LNCaP clone FGC (cell line): ENCODE results near the gene CENPX.

Experiments
- DNase-seq: peaks from one replicate; pipeline ENCODE4 v3.0.0-alpha.2; 2011; ENCODE audit warnings: low read depth
- H3K4me3 ChIP-seq: 2 replicates; pipeline ENCODE4 v1.5.1; 2011; ENCODE audit warnings: mild to moderate bottlenecking, low read depth, low read length, control low read depth
- TF ChIP-seq, protein P1 (sequence below): IDR thresholded peaks from 2 replicates; pipeline ENCODE4 v1.5.1; 2012; ENCODE audit warnings: mild to moderate bottlenecking; ENCODE audit not compliant: control insufficient read depth, insufficient read depth; ENCODE audit errors: extremely low read depth

CENPX gene

DNA sequence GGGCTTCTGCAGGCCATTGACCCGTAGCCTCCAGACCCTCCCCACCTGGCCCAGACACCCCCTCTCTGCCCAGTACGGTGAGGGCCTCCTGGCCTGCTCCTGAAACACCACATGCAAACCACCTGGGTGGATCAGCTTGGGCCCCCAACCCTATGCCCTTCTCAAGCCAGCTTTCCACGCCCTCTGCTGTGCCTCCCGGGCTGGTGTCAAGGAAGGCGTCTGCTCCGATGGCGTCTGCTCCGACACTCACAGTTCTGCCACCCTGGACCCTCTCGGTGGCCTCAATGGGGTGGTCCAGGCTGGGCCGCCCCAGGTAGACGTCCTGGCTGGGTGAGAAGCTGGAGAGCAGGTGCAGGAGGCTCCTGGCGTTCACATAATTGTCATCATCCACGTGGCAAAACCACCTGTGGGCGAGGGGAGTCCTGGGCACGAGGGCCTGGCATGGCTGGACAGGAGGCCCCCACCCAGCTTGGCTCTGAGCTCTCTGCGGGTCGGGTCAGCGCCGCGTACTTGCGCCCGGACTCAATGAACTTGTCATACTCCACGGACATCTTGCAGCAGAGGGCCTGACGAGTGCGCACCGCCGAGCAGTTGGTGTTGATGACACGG lies 27.6 kb upstream of the CENPX start:
- TF ChIP-seq, protein P1, sequence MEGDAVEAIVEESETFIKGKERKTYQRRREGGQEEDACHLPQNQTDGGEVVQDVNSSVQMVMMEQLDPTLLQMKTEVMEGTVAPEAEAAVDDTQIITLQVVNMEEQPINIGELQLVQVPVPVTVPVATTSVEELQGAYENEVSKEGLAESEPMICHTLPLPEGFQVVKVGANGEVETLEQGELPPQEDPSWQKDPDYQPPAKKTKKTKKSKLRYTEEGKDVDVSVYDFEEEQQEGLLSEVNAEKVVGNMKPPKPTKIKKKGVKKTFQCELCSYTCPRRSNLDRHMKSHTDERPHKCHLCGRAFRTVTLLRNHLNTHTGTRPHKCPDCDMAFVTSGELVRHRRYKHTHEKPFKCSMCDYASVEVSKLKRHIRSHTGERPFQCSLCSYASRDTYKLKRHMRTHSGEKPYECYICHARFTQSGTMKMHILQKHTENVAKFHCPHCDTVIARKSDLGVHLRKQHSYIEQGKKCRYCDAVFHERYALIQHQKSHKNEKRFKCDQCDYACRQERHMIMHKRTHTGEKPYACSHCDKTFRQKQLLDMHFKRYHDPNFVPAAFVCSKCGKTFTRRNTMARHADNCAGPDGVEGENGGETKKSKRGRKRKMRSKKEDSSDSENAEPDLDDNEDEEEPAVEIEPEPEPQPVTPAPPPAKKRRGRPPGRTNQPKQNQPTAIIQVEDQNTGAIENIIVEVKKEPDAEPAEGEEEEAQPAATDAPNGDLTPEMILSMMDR: no peak
- DNase-seq: no peak
- peak overlapping the region; percentile 89 for H3K4me3 ChIP-seq

DNA sequence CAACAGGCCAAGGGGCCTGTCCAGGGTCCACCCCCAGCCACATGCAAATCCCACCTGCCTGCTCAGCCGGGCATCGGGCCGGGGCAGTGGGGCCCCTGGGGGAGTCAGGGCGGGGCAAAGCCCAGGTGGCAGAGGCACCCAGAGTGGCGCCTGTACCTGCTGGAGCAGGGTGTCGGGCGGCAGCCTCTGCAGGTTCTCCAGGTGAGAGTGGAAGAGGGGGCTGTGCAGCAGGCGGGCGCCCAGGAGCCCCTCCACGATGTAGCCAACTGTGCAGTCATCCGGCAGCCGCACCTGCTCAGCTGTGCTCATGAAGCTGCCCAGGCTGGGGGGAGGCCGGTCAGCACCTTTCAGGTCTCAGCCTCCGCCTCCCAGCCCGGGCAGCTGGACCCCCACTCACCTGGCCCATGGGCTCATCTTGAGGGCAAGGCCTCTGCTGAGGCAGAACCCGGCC lies 26.9 kb upstream of the CENPX start:
- DNase-seq: no peak
- TF ChIP-seq, protein P1: no peak
- no peak overlapping the region for H3K4me3 ChIP-seq

DNA sequence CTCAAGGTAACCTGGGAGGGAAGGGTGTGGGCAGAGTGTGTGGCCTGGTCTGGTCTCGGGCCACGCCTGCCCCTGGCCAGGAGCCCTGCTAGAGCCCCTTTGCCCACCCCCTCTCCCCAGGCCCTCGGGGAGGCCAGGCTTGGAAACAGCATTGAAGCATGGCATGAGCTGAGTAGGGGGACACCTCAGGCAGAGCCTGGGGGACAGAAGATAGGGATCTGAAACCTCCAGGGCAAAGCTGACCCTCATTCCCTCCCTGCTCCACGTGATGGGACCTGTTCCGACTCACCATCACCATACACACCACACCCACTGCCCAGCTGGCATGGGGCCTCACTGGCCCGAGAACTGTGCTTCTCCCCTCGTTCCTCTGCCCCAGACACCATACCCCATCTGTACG lies 26.4 kb upstream of the CENPX start:
- no peak overlapping the region for H3K4me3 ChIP-seq
- DNase-seq: no peak
- TF ChIP-seq, protein P1: no peak

DNA sequence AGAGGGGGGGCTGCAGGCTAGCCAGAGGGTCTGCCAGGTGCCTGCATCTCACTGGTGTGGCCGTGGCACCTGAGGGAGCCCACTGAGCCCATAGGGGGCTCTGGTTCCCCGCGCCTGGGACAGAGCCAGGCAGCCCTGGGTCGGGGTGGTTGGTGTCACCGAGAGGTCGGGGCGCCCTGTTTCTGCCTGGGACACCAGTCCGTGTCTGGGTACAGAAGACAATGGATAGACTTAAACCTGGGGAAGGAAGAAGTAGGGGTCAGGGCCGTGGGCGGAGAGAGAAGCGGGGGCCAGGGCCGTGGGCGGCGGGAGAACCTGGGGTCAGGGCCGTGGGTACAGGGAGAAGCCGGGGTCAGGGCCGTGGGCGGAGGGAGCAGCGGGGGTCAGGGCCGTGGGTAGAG lies 25.9 kb upstream of the CENPX start:
- H3K4me3 ChIP-seq: no peak overlapping the region
- no peak for DNase-seq
- TF ChIP-seq, protein P1: no peak

DNA sequence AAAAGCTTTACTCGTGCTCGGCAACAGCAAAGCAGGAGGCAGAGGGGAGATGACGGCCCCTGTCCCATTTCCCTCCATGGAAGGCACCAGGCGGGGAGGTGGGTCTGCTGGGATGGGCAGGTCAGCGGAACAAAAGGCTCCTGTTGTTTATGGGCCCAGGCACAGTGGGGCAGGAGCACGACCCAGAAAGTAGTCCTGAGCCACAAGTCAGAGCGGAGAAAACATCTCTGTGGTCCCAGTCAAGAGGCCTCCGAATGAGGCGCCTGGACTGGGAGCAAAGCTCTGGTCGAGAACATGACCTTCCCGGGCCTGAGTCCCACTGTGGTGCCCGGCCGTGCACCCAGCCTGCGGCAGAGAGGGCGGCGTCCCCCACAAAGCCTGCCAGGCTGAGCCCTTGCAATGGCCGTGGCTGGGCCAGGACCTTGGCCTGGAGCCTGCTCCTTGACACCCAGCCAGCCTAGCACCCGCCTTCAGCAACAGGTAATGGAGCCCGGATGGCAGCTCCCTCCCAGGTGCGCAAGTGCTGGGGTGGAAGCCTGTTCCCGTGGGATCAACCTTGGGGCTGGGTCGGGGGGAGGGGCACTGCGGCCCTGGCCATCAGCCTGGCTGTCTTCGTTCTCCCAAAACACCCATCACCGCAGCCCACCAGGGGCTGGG lies 25.4 kb upstream of the CENPX start:
- no peak for DNase-seq

DNA sequence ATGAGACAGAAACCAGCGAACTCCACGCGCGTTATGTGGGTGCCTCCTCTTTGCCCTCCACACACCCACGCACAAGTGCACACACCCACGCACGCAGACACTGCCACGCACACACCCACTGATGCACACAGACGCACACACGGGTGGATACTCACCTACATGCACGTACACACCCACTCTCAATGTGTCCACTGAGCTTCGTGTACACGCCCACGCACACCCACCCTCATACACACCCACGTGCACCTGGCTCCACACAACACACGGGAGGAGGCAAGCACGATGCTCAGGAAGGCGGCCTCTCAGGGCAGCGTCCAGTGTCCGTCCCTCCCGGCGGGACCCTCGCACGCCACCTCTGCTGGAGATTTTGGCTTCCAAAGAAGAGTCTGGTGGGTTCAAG lies 24.7 kb upstream of the CENPX start:
- DNase-seq: no peak
- H3K4me3 ChIP-seq: no peak overlapping the region
- TF ChIP-seq, protein P1: no peak

More for the DNA sequence above, 25.4 kb upstream of the CENPX start:
- TF ChIP-seq, protein P1: no peak
- H3K4me3 ChIP-seq: no peak overlapping the region

DNA sequence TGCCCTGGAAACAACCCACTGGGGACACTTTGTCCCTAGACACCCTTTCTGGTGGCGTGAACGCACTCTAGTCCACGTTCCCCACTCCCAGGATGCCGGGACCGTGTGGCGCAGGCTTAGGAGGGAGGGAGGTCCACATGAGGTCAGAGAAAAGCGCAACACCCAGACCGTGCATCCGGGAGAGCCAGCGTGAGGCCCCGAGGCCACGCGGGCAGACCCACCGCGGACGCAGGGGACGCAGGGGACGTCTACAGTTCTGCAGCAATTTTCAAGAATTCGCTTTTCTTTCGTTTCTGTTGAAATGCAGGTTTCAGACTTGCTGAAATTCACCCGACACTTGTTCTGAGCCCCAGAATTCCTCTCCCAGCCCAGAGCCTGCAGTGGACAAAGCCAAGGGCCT lies 24.2 kb upstream of the CENPX start:
- H3K4me3 ChIP-seq: no peak overlapping the region
- TF ChIP-seq, protein P1: no peak
- DNase-seq: no peak
